Measurements from ENCODE around the gene MAGEE1.

MAGEE1 gene

DNA sequence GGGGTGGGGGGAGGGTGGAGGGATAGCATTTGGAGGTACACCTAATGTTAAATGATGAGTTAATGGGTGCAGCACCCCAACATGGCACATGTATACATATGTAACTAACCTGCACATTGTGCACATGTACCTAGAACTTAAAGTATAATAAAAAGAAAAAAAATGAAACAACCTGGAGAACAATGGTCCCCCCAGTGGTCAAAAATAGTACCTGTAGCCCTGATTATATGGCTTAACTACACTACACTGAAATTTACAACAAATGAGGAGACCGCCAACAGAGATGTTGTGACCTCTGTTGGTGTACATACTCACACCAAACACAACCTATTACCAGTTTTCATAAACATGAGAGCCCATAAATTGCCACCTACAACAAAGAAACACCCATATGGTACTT, 7.3 kb upstream of the MAGEE1 start (continued):
- TF ChIP-seq GFI1B (tag by site-specific recombination; IDR thresholded peaks at IDR 0.05) (no peak), ZNF174 (tag by site-specific recombination; IDR thresholded peaks at IDR 0.05) (no peak)

DNA sequence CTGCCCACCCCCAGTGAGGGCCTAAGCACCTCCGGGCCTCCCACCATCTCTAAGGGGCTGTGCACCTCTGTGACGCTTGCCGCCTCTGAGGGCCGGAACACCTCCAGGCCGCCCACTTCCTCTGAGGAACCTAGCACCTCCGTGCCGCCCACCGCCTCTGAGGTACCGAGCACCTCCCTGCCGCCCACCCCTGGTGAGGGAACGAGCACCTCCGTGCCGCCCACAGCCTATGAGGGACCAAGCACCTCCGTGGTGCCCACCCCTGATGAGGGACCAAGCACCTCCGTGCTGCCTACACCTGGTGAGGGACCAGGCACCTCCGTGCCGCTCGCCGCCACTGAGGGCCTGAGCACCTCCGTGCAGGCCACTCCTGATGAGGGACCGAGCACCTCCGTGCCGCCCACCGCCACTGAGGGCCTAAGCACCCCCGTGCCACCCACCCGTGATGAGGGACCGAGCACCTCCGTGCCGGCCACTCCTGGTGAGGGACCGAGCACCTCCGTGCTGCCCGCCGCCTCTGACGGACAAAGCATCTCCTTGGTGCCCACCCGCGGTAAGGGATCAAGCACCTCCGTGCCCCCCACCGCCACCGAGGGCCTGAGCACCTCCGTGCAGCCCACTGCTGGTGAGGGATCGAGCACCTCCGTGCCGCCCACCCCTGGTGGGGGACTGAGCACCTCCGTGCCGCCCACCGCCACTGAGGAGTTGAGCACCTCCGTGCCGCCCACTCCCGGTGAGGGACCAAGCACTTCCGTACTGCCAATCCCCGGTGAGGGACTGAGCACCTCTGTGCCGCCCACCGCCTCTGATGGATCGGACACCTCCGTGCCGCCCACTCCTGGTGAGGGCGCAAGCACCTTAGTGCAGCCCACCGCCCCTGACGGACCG, 977 bp downstream of the MAGEE1 start:
- Histone ChIP-seq H3K9me3 (ENCODE audit: control insufficient read depth, insufficient read depth, low read depth, low read length) (no peaks in the 10 kb centered on the region), H3K4me1 (ENCODE audit: control insufficient read depth, insufficient read depth, low read length) (no peaks in the 10 kb centered on the region), H3K27ac (ENCODE audit: extremely low read depth, low read depth, low read length) (no peak overlapping the region), H3K4me3 (ENCODE audit: low read depth, low read length) (peak overlapping the region; percentile 41), H3K36me3 (ENCODE audit: control insufficient read depth in 2 of 2, insufficient read depth in 1 of 2, low read length in 2 of 2) (no peaks in the 10 kb centered on the region)
- TF ChIP-seq ZFHX2 (tag by site-specific recombination; conservative IDR thresholded peaks at IDR 0.05): peak; percentile 64
- TF ChIP-seq EGR2 (tag by site-specific recombination; IDR thresholded peaks at IDR 0.05; ENCODE audit: low read depth): peak; percentile 45; the same call in 1 of the 2 replicates
- TF ChIP-seq ZNF335 (tag by site-specific recombination; conservative IDR thresholded peaks at IDR 0.05): no peak
- CTCF ChIA-PET: no interaction called here
- POLR2A ChIA-PET: no interaction called here

DNA sequence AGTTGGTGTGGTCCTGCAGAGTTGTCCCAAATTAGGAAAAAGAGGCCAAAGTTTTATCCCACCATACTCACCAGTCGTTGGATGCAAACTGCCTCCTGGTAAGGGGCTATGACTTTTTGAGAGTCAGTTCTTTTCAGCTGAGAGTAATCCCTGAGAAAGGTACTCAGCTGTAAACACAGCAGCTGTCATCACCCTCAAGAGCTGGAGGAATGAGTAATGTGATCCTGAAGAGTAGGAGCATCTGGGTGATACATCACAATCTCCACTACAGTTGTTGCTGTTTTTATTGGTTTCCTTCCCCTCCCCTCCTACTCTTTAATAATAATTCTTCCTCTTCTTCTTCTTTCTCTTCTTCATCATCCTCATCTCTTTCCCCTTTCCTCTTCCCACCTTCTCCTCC, 5.7 kb downstream of the MAGEE1 start:
- CTCF ChIA-PET: no interaction called here
- Histone ChIP-seq H3K9me3 (ENCODE audit: control insufficient read depth, insufficient read depth, low read depth, low read length) (no peaks in the 10 kb centered on the region), H3K27ac (ENCODE audit: extremely low read depth, low read depth, low read length) (no peak overlapping the region), H3K4me3 (ENCODE audit: low read depth, low read length) (no peak overlapping the region), H3K36me3 (ENCODE audit: control insufficient read depth in 2 of 2, insufficient read depth in 1 of 2, low read length in 2 of 2) (no peaks in the 10 kb centered on the region), H3K4me1 (ENCODE audit: control insufficient read depth, insufficient read depth, low read length) (no peaks in the 10 kb centered on the region)
- POLR2A ChIA-PET: no interaction called here
- TF ChIP-seq, protein P1, sequence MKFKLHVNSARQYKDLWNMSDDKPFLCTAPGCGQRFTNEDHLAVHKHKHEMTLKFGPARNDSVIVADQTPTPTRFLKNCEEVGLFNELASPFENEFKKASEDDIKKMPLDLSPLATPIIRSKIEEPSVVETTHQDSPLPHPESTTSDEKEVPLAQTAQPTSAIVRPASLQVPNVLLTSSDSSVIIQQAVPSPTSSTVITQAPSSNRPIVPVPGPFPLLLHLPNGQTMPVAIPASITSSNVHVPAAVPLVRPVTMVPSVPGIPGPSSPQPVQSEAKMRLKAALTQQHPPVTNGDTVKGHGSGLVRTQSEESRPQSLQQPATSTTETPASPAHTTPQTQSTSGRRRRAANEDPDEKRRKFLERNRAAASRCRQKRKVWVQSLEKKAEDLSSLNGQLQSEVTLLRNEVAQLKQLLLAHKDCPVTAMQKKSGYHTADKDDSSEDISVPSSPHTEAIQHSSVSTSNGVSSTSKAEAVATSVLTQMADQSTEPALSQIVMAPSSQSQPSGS (tag by site-specific recombination; IDR thresholded peaks at IDR 0.05; ENCODE audit: low read depth): no peak
- TF ChIP-seq, protein P2, sequence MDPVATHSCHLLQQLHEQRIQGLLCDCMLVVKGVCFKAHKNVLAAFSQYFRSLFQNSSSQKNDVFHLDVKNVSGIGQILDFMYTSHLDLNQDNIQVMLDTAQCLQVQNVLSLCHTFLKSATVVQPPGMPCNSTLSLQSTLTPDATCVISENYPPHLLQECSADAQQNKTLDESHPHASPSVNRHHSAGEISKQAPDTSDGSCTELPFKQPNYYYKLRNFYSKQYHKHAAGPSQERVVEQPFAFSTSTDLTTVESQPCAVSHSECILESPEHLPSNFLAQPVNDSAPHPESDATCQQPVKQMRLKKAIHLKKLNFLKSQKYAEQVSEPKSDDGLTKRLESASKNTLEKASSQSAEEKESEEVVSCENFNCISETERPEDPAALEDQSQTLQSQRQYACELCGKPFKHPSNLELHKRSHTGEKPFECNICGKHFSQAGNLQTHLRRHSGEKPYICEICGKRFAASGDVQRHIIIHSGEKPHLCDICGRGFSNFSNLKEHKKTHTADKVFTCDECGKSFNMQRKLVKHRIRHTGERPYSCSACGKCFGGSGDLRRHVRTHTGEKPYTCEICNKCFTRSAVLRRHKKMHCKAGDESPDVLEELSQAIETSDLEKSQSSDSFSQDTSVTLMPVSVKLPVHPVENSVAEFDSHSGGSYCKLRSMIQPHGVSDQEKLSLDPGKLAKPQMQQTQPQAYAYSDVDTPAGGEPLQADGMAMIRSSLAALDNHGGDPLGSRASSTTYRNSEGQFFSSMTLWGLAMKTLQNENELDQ (tag by site-specific recombination; IDR thresholded peaks at IDR 0.05; ENCODE audit: low read depth): no peak
- TF ChIP-seq KLF7 (tag by site-specific recombination; IDR thresholded peaks at IDR 0.05; ENCODE audit: borderline replicate concordance) (no peak), ZNF571 (tag by site-specific recombination; IDR thresholded peaks at IDR 0.05) (no peak), ZFP37 (tag by site-specific recombination; IDR thresholded peaks at IDR 0.05) (no peak), ZNF830 (tag by site-specific recombination; IDR thresholded peaks at IDR 0.05; ENCODE audit: low read depth) (no peak), ZNF140 (tag by site-specific recombination; IDR thresholded peaks at IDR 0.05) (no peak), ZNF658 (tag by site-specific recombination; IDR thresholded peaks at IDR 0.05) (no peak), ZNF623 (tag by site-specific recombination; IDR thresholded peaks at IDR 0.05) (no peak), ZBTB8A (tag by site-specific recombination; IDR thresholded peaks at IDR 0.05) (no peak), ZBTB48 (tag by site-specific recombination; IDR thresholded peaks at IDR 0.05) (no peak), ZNF404 (tag by site-specific recombination; IDR thresholded peaks at IDR 0.05) (no peak)
- TF ChIP-seq, protein P3, sequence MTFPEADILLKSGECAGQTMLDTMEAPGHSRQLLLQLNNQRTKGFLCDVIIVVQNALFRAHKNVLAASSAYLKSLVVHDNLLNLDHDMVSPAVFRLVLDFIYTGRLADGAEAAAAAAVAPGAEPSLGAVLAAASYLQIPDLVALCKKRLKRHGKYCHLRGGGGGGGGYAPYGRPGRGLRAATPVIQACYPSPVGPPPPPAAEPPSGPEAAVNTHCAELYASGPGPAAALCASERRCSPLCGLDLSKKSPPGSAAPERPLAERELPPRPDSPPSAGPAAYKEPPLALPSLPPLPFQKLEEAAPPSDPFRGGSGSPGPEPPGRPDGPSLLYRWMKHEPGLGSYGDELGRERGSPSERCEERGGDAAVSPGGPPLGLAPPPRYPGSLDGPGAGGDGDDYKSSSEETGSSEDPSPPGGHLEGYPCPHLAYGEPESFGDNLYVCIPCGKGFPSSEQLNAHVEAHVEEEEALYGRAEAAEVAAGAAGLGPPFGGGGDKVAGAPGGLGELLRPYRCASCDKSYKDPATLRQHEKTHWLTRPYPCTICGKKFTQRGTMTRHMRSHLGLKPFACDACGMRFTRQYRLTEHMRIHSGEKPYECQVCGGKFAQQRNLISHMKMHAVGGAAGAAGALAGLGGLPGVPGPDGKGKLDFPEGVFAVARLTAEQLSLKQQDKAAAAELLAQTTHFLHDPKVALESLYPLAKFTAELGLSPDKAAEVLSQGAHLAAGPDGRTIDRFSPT (tag by site-specific recombination; IDR thresholded peaks at IDR 0.05): no peak
- TF ChIP-seq, protein P4, sequence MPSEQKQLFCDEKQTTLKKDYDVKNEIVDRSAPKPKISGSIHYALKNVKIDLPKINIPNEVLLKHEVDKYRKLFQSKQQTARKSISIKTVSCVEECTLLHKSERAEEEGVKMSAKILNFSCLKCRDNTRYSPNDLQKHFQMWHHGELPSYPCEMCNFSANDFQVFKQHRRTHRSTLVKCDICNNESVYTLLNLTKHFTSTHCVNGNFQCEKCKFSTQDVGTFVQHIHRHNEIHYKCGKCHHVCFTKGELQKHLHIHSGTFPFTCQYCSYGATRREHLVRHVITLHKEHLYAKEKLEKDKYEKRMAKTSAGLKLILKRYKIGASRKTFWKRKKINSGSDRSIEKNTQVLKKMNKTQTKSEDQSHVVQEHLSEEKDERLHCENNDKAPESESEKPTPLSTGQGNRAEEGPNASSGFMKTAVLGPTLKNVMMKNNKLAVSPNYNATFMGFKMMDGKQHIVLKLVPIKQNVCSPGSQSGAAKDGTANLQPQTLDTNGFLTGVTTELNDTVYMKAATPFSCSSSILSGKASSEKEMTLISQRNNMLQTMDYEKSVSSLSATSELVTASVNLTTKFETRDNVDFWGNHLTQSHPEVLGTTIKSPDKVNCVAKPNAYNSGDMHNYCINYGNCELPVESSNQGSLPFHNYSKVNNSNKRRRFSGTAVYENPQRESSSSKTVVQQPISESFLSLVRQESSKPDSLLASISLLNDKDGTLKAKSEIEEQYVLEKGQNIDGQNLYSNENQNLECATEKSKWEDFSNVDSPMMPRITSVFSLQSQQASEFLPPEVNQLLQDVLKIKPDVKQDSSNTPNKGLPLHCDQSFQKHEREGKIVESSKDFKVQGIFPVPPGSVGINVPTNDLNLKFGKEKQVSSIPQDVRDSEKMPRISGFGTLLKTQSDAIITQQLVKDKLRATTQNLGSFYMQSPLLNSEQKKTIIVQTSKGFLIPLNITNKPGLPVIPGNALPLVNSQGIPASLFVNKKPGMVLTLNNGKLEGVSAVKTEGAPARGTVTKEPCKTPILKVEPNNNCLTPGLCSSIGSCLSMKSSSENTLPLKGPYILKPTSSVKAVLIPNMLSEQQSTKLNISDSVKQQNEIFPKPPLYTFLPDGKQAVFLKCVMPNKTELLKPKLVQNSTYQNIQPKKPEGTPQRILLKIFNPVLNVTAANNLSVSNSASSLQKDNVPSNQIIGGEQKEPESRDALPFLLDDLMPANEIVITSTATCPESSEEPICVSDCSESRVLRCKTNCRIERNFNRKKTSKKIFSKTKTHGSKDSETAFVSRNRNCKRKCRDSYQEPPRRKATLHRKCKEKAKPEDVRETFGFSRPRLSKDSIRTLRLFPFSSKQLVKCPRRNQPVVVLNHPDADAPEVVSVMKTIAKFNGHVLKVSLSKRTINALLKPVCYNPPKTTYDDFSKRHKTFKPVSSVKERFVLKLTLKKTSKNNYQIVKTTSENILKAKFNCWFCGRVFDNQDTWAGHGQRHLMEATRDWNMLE (tag by site-specific recombination; conservative IDR thresholded peaks at IDR 0.05; ENCODE audit: low read depth): no peak
- TF ChIP-seq, protein P5, sequence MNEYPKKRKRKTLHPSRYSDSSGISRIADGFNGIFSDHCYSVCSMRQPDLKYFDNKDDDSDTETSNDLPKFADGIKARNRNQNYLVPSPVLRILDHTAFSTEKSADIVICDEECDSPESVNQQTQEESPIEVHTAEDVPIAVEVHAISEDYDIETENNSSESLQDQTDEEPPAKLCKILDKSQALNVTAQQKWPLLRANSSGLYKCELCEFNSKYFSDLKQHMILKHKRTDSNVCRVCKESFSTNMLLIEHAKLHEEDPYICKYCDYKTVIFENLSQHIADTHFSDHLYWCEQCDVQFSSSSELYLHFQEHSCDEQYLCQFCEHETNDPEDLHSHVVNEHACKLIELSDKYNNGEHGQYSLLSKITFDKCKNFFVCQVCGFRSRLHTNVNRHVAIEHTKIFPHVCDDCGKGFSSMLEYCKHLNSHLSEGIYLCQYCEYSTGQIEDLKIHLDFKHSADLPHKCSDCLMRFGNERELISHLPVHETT (tag by site-specific recombination; IDR thresholded peaks at IDR 0.05): no peak
